ENCODE measurements around the gene ZFR2. TPM values are rescaled to one million over a fixed set of nuclear protein-coding genes. Genes with fewer than 3 reads are reported as not detected.

The ZFR2 gene
- total and polyA plus RNA-seq, 10 of the 15 experiments (the other 5 are each of a cell fraction or from before 2014, with no cell fraction given), result 0.18 TPM; not detected in 9

- TF ChIP-seq SPI1 (IDR thresholded peaks at IDR 0.05; ENCODE audit: borderline replicate concordance, insufficient read depth, low read depth, low read length), result no peak
- ChIA-PET RAD21 (ENCODE audit: unreplicated experiment) (no interaction called here), POLR2A (no interaction called here), CTCF (interaction anchor here (1.0 kb wide), 1 partner anchor 12 kb away, joined by 3 read pairs; no protein-coding TSS in a partner anchor), SMC1A (ENCODE audit: uncharacterized antibody, unreplicated experiment) (no interaction called here)
- Histone ChIP-seq H3K4me3 (no peak overlapping the region), H3K4me1 (ENCODE audit: control insufficient read depth, insufficient read depth, low read length) (no peaks in the 10 kb centered on the region), H2AFZ (ENCODE audit: control insufficient read depth, low read depth, low read length) (no peak overlapping the region), H4K20me1 (ENCODE audit: control insufficient read depth, insufficient read depth) (no peaks in the 10 kb centered on the region), H3K27me3 (replicated peaks in 1 of 2; ENCODE audit: control insufficient read depth in 2 of 2, insufficient read depth in 2 of 2, low read length in 1 of 2) (no peaks in the 10 kb centered on the region), H3K27ac (ENCODE audit: control insufficient read depth, insufficient read depth) (no peak overlapping the region), H3K4me2 (ENCODE audit: control insufficient read depth, insufficient read depth) (no peak overlapping the region), H3K79me2 (ENCODE audit: control insufficient read depth, insufficient read depth, low read length) (no peaks in the 10 kb centered on the region), H3K9me3 (replicated peaks; ENCODE audit: control insufficient read depth, insufficient read depth, low read length) (no peaks in the 10 kb centered on the region; the same call in 2 of the 3 replicates), H3K9ac (ENCODE audit: control insufficient read depth, insufficient read depth, low read length) (no peak overlapping the region), H3K36me3 (ENCODE audit: control insufficient read depth in 2 of 2, insufficient read depth in 2 of 2, low read length in 1 of 2) (no peaks in the 10 kb centered on the region)
- ATAC-seq (no peak), DNase-seq (ENCODE audit: low read depth, low spot score) (no peak), FAIRE-seq (no peak)
- in situ Hi-C loops (cut with MboI), result no loop called here
- WGBS (ENCODE audit: insufficient coverage, insufficient replicate concordance, low lambda C conversion rate, missing lambda C conversion rate), result 60% methylated on average over 31 of the region's 34 CpGs
- no TSS peak for BruUV-seq (replicated peaks)
- intact Hi-C loops (cut with micrococcal nuclease; ENCODE audit: unreplicated experiment), result no loop called here
Measured at GRCh38 chr19:3833578-3834348, 35.1 kb downstream of the ZFR2 start.

DNA sequence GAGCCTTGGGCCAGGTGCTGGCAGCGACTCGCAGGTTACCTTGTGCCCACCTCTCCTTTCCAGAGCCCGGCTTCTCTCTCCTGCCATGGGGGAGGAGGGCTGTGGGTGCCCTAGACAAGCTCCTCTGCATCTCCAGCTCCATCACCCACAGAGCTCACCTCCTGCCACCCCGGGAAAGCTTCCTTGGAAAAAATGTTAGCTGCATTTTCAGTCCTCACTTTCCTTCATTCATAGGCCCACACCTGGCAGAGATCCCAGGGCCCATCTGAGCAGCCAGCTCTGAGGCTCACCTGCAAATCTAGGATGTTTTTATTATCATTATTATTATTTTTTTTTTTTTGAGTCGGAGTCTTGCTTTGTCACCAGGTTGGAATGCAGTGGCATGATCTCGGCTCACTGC lies 36.8 kb downstream of the ZFR2 start:
- ChIA-PET CTCF (no interaction called here), RAD21 (ENCODE audit: unreplicated experiment) (no interaction called here), SMC1A (ENCODE audit: uncharacterized antibody, unreplicated experiment) (no interaction called here), POLR2A (no interaction called here)
- FAIRE-seq, result no peak
- H3K27ac ChIP-seq (ENCODE audit: control insufficient read depth, insufficient read depth), result no peak overlapping the region
- H2AFZ ChIP-seq (ENCODE audit: control insufficient read depth, low read depth, low read length), result no peak overlapping the region
- BruUV-seq (replicated peaks), result no TSS peak
- H4K20me1 ChIP-seq (ENCODE audit: control insufficient read depth, insufficient read depth), result no peaks in the 10 kb centered on the region
- in situ Hi-C loops (cut with MboI) (no loop called here), intact Hi-C loops (cut with micrococcal nuclease; ENCODE audit: unreplicated experiment) (no loop called here)
- 70% methylated on average over 6 of the region's 6 CpGs for WGBS (ENCODE audit: insufficient coverage, insufficient replicate concordance, low lambda C conversion rate, missing lambda C conversion rate)
- H3K36me3 ChIP-seq (ENCODE audit: control insufficient read depth in 2 of 2, insufficient read depth in 2 of 2, low read length in 1 of 2), result no peaks in the 10 kb centered on the region
- no peaks in the 10 kb centered on the region for H3K4me1 ChIP-seq (ENCODE audit: control insufficient read depth, insufficient read depth, low read length)
- no peak overlapping the region for H3K4me3 ChIP-seq
- TF ChIP-seq HCFC1 (IDR thresholded peaks at IDR 0.05; ENCODE audit: low read length) (no peak), SMARCA5 (IDR thresholded peaks at IDR 0.05) (no peak), SMAD1 (IDR thresholded peaks at IDR 0.05; ENCODE audit: low read depth, partially characterized antibody) (no peak), FOXM1 (IDR thresholded peaks at IDR 0.05; ENCODE audit: low read depth, low read length) (no peak), E2F4 (IDR thresholded peaks at IDR 0.05; ENCODE audit: low read depth, low read length) (no peak), KLF5 (IDR thresholded peaks at IDR 0.05; ENCODE audit: partially characterized antibody) (no peak)
- no peaks in the 10 kb centered on the region; the same call in 2 of the 3 replicates for H3K9me3 ChIP-seq (replicated peaks; ENCODE audit: control insufficient read depth, insufficient read depth, low read length)
- H3K79me2 ChIP-seq (ENCODE audit: control insufficient read depth, insufficient read depth, low read length), result no peaks in the 10 kb centered on the region
- no peak for DNase-seq (ENCODE audit: low read depth, low spot score)
- no peaks in the 10 kb centered on the region for H3K27me3 ChIP-seq (replicated peaks in 1 of 2; ENCODE audit: control insufficient read depth in 2 of 2, insufficient read depth in 2 of 2, low read length in 1 of 2)
- no peak for ATAC-seq
- no peak overlapping the region for H3K4me2 ChIP-seq (ENCODE audit: control insufficient read depth, insufficient read depth)
- no peak overlapping the region for H3K9ac ChIP-seq (ENCODE audit: control insufficient read depth, insufficient read depth, low read length)
